ENCODE measurements around the gene GDF11. TPM values are rescaled to one million over a fixed set of nuclear protein-coding genes. Genes with fewer than 3 reads are reported as not detected.

Gene GDF11
- total and polyA plus RNA-seq, 2 of the 8 experiments (the other 6 are each of a cell fraction or from before 2014, with no cell fraction given), result 12.1 to 15.1 TPM

DNA sequence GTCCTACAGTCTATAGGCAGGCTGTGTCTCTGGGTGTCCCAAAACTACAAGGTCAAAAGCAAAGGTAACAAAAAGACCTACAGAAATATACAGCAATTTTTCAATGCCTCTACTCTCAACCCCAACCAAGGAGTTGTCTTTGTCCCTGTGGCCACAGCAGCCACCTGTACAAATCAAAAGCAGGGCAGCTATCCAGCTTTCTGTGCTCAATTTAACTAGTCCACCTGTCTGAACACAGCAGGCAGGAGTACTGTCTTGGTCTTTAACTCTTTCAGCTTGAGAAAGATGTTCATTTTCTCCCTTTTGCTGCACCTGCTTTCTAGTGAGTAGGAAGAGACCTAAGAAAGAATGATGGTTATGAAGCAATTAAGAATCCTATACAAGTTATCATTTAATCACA, 19.7 kb downstream of the GDF11 start:
- H4K91ac ChIP-seq (replicated peaks; ENCODE audit: insufficient read length, low read length), result no peak overlapping the region
- H3K23ac ChIP-seq (ENCODE audit: insufficient read length), result no peak overlapping the region
- H3K56ac ChIP-seq (replicated peaks; ENCODE audit: insufficient read length, low read depth, low read length), result no peak overlapping the region
- no peak overlapping the region for H3K4me3 ChIP-seq (ENCODE audit: extremely low read depth in 1 of 4, insufficient read depth in 2 of 4, low read depth in 3 of 4, low read length in 4 of 4)
- no peak for DNase-seq (ENCODE audit: low read depth in 1 of 2, low spot score in 2 of 2)
- H2BK5ac ChIP-seq (ENCODE audit: low read depth, low read length), result no peak overlapping the region
- TF ChIP-seq RFX5 (IDR thresholded peaks at IDR 0.05; ENCODE audit: borderline replicate concordance, low read depth, low read length), result no peak
- TF ChIP-seq, protein P1, sequence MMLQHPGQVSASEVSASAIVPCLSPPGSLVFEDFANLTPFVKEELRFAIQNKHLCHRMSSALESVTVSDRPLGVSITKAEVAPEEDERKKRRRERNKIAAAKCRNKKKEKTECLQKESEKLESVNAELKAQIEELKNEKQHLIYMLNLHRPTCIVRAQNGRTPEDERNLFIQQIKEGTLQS (IDR thresholded peaks at IDR 0.05; ENCODE audit: insufficient read depth, low read depth, low read length), result no peak
- no peak for TF ChIP-seq SP1 (IDR thresholded peaks at IDR 0.05; ENCODE audit: low read depth, low read length)
- TF ChIP-seq ASH2L (IDR thresholded peaks at IDR 0.05; ENCODE audit: low read length), result no peak
- no peak for TF ChIP-seq YY1 (IDR thresholded peaks at IDR 0.05; ENCODE audit: low read depth, low read length)
- no peak for TF ChIP-seq SP2 (IDR thresholded peaks at IDR 0.05; ENCODE audit: low read length)
- TF ChIP-seq, protein P2, sequence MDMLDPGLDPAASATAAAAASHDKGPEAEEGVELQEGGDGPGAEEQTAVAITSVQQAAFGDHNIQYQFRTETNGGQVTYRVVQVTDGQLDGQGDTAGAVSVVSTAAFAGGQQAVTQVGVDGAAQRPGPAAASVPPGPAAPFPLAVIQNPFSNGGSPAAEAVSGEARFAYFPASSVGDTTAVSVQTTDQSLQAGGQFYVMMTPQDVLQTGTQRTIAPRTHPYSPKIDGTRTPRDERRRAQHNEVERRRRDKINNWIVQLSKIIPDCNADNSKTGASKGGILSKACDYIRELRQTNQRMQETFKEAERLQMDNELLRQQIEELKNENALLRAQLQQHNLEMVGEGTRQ (IDR thresholded peaks at IDR 0.05; ENCODE audit: low read length), result no peak
- TF ChIP-seq TAF7 (optimal IDR thresholded peaks at IDR 0.05; ENCODE audit: borderline replicate concordance, low read depth, low read length), result no peak
- TF ChIP-seq TBP (IDR thresholded peaks at IDR 0.05; ENCODE audit: low read depth, low read length), result no peak
- TF ChIP-seq POU5F1 (IDR thresholded peaks at IDR 0.05; ENCODE audit: low read depth, low read length), result no peak
- no peak for TF ChIP-seq TEAD4 (IDR thresholded peaks at IDR 0.05; ENCODE audit: low read depth, low read length)
- no peak for TF ChIP-seq EZH2 (IDR thresholded peaks at IDR 0.05; ENCODE audit: low read depth, low read length, severe bottlenecking)
- no peak overlapping the region for H2BK15ac ChIP-seq (ENCODE audit: low read length)
- H2BK12ac ChIP-seq (ENCODE audit: low read depth, low read length), result no peak overlapping the region
- no peak overlapping the region for H2AK5ac ChIP-seq (ENCODE audit: low read depth, low read length)
- H3K79me1 ChIP-seq (ENCODE audit: low read depth, low read length), result peaks cover 3% of the 10 kb centered on the region; the same call in 1 of the 2 replicates
- ChIA-PET CTCF (ENCODE audit: partially characterized antibody) (interaction anchor here (0.6 to 1.7 kb wide), 3 partner anchors 9 to 341 kb away, joined by 3 to 8 read pairs (median 5); no protein-coding TSS in a partner anchor), POLR2A (ENCODE audit: partially characterized antibody) (interaction anchor here (2.3 to 46.5 kb wide), 2 partner anchors 9 to 19 kb away, joined by 8 to 809 read pairs; partner anchors contain the start of genes CD63 and GDF11)
- H2AFZ ChIP-seq (ENCODE audit: low read length), result no peak overlapping the region
- H4K5ac ChIP-seq (ENCODE audit: insufficient read length, low read depth, low read length), result no peak overlapping the region
- H3K14ac ChIP-seq (ENCODE audit: insufficient read length), result no peak overlapping the region
- H3K27me3 ChIP-seq (replicated peaks in 1 of 4; ENCODE audit: control insufficient read depth in 3 of 4, extremely low read depth in 1 of 4, insufficient read depth in 3 of 4, low read length in 3 of 4), result no peaks in the 10 kb centered on the region
- no peaks in the 10 kb centered on the region for H3K4me1 ChIP-seq (replicated peaks in 1 of 4; ENCODE audit: control insufficient read depth in 3 of 4, insufficient read depth in 4 of 4, low read length in 3 of 4)
- H3K36me3 ChIP-seq (ENCODE audit: control insufficient read depth in 2 of 4, insufficient read depth in 4 of 4, low read length in 3 of 4), result peaks cover 9 to 38% (median 20%) of the 10 kb centered on the region in 4 experiments; a peak in 6 of 8 replicates
- no peaks in the 10 kb centered on the region for H3K9me3 ChIP-seq (ENCODE audit: insufficient read depth in 2 of 2, low read depth in 1 of 2, low read length in 1 of 2)
- no peaks in the 10 kb centered on the region for H3K23me2 ChIP-seq (ENCODE audit: low read depth, low read length)
- no peaks in the 10 kb centered on the region for H3K79me2 ChIP-seq (ENCODE audit: control insufficient read depth in 1 of 2, insufficient read depth in 2 of 2, low read length in 2 of 2)
- FAIRE-seq, result no peak
- no peak overlapping the region for H3K18ac ChIP-seq (ENCODE audit: extremely low read depth, low read length)
- H2BK120ac ChIP-seq (replicated peaks; ENCODE audit: low read depth, low read length), result no peak overlapping the region
- H4K20me1 ChIP-seq (replicated peaks in 1 of 2; ENCODE audit: control insufficient read depth in 1 of 2, insufficient read depth in 2 of 2, low read length in 2 of 2), result peaks cover 0 to 6% of the 10 kb centered on the region in 2 experiments
- H3K9ac ChIP-seq (replicated peaks in 1 of 4; ENCODE audit: extremely low read depth in 1 of 4, low read depth in 3 of 4, low read length in 3 of 4), result no peak overlapping the region
- H2BK20ac ChIP-seq (ENCODE audit: low read length), result no peak overlapping the region
- no peak overlapping the region for H3K4ac ChIP-seq (replicated peaks; ENCODE audit: insufficient read length, low read depth, low read length)
- no peak overlapping the region for H3K4me2 ChIP-seq (ENCODE audit: insufficient read depth in 1 of 2, low read depth in 2 of 2, low read length in 2 of 2)
- H4K8ac ChIP-seq (ENCODE audit: extremely low read depth, insufficient read depth, low read length), result no peak overlapping the region
- no peak overlapping the region for H3K27ac ChIP-seq (ENCODE audit: low read depth, low read length)

Measured in H1 (cell line).